ENCODE results near the gene HMGXB3.

Gene HMGXB3

DNA sequence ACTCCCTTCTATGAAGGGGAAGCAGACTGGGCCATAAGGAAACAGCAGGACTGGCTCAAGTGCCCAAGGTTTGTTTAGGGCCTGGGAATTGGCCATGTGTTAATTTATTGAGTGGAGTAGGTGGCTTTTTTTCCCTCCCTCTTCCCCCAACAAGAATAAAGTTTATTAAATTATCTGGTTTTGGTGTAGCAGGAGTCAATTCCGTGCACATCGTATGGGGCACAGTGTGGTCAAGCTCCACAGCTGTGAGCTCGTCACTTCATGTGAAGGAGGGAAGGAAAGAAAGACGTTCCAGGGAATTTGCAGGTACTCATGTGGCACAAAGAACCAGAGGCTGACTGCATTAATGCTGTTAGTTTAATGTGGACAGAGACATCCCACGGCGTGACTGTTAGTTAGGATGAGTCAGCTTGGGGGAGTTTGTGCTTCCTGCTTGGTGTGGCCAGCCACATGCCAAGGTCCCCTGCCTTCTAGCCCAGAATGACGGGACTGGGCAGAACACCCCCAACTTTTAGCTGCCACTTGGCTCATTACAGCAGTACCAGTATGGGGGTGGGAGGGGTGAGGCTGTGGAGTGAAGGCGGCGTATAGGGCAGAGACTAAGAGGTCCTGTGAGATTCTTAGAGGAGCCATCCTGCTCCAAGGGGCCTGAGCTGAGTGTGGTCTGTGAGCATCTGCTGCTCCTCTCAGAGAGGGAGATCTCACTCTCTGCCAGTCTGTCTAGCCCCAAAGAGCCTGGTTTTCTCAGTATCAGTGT, 52.6 kb downstream of the HMGXB3 start:
- no peak for DNase-seq

DNA sequence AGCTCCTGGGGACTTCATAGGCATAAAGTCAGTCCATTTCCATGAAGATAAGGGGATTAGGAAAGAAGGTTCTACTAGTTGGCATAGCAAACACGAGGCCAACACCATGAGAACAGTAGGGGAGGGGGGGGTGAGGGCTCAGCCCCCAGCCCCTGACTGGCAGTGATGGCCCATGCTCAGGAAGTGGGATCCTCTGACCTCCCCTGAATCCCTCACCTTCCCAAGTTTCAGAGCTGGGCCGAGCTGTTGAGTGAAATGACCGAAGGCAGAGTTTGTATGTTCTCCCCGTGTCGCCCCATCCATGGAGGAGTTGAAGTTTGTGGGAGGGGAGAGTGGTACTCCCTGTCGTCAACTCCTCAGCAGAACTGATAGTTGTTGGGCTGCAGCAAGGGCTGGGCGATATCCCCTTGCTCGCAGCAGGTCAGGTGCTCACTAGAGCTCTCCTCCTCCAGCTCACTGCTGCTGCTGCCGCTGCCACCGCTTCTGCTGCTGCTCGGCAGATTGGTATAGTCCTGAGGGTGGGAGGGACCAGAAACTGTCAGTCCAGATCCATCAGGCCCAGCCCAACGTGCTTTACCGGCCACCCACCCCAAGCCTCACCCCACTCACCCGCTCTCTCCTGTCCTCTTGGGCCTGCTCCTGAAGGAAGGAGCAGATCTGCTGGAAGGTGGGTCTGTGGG, 53.3 kb downstream of the HMGXB3 start:
- no peak for DNase-seq

DNA sequence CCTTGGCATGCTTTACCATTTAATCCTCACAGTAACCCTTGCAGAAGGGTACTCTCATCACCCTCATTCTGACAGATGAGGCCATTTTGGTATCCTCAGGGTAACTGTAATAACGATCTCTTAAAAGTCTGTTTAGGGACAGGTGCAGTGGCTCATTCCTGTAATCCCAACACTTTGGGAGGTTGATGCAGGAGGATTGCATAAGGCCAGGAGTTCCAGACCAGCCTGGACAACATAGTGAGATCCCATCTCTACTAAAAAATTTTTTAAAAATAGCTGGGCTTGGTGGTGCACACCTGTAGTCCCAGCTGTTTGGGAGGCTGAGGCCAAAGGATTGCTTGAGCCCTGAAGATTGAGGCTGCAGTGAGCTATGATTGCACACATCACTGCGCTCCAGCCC, 54.0 kb downstream of the HMGXB3 start:
- DNase-seq: no peak

DNA sequence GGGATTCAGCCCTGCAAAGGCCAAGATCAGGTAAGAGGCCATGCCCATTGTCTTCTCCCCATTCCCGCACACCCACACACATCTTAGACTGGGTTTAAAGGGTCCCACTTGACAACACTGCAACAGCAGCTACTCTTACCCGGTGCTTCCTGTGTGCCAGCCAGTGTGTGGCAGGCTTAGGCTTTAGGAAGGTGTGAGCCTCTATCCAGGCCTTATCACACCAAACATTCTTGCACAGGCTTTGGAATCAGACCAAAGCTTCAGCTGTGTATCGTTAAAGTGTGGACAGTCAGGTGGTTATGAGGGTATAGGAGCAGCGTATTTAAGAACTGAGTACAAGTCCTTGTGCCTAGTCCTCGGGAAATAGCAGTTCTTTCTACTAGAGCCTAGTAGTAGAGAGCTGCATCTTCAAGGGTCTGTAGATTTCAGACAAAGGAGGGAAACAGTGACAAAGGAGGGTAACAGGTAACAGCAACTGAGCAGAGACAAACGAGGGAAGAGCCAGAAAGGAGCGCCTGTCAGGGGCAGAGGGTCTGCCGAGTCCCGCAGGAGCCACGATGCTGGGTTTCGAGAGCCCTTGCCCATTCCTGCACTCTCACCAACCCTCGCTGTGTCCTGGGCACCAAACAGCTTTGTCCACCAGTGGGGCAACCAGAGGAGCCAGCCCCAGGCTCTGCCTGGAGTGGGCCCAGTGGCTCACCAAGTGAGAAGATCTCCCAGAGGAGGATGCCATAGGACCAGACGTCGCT, 55.0 kb downstream of the HMGXB3 start:
- no peak for DNase-seq

DNA sequence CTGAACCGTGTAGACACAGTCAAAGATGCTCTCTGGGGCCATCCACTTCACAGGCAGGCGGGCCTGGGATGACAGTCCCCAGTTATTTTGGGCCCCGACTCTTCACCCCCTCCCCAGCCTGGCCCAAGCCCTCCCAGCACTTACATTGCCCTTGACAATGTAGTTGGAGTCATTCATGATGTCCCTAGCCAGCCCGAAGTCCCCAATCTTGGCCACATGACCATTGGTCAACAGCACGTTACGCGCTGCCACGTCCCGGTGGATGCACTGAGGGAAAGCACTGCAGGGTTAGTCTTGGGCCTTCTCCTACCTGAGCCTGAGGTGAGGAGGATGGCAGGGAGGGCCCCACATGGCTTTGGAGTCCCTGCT, 55.5 kb downstream of the HMGXB3 start:
- no peak for DNase-seq

DNA sequence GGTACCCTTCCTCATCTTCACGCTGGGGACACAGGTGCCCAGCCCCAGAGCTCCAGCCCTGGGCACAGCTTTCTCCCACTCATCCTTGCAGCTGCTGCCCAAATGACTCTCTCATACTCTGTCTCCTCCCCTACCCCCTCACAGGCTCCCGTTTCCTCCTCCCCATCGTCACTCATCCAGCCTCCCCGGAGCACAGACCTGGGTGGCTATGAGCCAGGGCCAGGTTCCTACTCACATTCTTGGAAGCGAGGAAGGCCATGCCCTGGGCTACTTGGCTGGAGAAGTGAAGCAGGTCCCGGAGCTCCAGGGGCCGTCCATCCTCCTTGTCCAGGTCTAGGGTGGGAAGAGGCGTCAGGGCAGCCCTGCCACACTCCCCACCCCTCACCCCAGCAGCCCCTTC, 56.5 kb downstream of the HMGXB3 start:
- no peak for DNase-seq

DNA sequence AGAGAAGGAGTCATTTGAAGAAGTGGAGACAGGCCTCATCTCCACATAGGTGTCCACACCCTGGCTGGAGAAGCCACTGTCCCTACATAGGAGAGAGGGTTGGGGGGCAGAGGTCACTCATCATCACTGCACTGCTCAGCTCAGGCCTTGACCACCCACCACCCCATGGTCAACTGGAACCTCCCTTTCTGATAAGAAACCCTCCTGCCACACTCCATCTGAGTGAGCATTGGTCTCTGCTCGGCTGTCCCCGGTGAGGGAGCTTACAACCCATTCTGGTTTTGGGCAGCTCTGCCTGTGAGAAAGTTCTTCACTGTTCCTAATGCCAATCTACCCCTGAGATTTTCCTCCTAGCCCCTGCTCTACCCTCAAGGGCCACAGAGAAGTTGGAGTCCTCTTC, 57.0 kb downstream of the HMGXB3 start:
- DNase-seq: no peak

DNA sequence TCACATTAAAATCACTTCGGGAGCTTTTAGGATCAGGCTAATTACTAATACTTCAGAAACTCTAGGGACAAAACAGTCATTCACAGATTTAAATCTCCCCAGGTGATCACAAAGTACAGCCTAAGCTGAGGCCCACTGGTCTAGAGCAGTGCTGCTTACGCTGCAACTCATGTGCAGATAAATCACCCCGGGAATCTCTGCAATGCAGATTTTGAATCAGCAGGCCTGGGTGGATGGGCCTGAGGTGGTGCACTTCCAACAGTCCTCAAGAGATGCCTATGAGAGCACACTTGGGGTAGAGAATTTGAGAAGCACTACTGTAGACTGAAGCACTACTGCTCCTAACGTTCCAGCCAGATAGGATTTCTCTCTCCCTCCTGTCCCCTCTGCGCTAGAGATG, 57.5 kb downstream of the HMGXB3 start:
- no peak for DNase-seq

DNA sequence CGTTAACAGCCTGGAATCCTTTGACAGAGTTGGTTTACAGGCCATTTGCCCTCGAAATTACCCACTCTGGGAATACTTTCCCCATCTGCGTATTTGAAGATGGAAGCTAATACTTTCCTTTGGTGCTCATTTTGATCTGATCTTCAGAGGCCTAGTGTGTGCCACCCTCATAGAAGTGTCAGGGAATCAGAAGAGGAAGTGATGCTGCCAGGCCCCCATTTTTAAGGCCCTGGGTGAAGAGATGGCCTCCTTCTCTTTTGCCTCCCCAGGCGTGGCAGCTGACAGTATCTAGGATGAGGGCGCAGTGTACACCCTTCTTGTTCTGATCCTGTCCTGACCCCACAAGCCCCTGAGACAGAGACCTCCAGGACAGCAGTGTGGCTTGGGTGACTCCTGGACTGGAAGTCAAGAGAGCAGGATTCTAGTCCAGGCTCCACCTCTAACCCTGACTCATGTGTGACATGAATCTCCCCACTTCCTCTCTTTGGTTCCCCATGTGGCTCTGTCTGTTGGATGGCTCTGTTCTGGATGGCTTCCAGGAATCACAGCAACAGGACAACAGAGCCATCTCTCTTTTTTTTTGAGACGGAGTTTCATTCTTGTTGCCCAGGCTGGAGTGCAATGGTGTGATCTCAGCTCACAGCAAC, 58.1 kb downstream of the HMGXB3 start:
- DNase-seq: no peak

DNA sequence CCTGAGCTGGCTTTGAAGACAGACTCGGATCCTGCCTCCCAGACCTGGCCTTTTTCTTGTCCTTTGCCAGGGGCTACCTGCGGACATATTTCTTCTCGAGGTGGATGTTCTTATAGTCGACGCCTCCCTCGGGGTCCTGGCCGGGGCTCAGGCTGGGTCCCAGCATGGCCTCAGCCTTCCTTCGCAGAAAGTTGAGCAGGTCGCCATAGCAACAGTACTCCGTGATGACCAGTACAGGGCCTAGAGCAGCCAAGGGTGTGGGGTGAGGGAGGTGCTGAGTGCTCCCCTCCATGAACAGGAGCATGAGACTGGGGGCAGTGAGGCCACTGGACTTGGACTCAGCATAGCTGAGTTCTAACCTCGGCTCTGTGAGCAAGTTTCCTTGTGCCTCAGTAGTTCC, 59.1 kb downstream of the HMGXB3 start:
- no peak for DNase-seq

DNA sequence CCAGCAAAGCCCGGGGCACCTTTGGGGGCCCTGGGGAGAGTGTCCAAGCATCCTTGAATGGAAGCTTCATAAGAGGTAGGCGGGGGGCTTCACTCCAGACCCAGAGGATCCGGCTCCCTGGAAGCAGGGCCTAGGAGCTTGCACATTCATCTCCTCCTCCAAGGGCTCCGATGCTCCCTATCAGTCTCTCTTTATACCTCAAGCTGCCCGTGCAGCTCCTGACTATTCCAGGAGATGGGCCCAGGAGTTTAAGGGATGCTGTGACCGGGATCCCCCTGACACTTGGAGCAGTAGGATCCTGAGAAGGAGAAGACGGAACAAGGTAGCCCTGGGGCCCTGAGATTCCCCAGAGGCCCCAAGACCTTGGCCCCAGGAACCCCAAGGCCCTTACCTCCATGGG, 59.9 kb downstream of the HMGXB3 start:
- DNase-seq: no peak

DNA sequence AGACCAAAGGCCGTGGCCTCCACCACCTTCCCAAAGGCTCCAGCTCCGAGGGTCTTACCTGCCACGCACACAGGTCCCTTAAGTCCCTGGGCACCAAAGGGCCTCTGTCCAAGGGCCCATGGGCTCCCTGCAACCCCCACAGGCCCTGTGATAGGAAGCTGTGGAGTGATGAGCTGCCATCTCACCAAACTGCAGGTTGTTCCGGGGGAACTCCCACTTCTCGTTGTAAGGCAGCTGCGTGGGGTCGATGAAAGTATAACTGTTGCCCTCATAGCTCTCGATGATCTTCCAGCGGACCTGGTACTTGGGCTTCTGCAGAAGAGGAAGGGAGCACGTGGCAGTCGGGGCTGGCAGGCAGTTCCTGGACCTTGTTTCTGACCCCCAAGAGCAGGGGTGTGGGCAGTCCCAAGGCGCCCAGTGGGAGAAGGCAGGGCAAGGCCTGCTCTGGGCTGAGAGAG, 61.0 kb downstream of the HMGXB3 start:
- no peak for DNase-seq

DNA sequence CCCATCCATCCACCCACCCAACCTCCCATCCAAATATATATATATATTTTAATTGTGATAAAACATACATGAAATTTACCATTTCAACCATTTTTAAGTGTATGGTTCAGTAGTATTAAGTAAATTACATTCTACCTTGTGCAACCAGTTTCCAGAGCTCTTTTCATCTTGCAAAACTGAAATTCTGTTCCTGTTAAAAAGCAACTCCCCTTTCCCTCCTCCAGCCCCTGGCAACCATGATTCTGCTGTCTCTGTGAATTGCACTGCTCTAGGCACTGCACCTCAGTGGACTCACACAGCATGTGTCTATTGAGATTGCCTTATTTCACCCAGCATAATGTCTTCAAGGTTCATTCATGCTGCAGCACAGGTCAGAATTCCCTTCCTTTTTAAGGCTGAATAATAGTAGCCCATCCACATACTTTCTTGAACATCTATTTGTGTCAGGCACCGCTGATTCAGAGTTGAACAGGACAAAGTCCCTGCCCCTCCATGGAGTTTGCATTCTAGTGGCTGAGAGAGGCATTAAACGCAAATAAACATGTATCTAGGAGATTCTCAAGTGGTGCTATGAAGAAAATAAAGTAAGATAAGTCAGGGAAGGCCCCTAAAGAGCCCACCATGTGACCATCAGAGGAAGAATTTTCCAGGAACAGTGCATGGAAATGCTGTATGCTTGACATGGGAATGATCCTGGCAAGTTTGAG, 61.8 kb downstream of the HMGXB3 start:
- DNase-seq: no peak

DNA sequence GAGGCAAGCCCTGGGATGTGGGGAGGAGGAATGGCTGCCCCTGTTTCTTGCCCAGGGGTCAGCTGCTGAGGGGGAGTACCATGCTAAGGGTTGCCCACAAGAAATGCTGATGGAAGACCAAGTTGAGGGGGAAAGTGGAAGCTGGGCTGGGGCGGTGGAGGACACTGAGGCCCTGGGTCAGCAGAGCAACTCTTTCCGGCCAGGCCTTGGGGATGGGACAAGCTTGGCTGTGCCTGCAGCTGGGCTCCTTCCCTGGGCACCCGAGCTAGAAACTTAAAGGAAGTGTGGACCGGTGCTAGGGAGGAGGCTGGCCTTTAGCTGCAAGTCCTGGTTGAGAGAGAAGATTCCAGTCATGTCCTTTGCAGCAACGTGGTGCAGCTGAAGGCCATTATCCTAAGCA, 63.1 kb downstream of the HMGXB3 start:
- no peak for DNase-seq

DNA sequence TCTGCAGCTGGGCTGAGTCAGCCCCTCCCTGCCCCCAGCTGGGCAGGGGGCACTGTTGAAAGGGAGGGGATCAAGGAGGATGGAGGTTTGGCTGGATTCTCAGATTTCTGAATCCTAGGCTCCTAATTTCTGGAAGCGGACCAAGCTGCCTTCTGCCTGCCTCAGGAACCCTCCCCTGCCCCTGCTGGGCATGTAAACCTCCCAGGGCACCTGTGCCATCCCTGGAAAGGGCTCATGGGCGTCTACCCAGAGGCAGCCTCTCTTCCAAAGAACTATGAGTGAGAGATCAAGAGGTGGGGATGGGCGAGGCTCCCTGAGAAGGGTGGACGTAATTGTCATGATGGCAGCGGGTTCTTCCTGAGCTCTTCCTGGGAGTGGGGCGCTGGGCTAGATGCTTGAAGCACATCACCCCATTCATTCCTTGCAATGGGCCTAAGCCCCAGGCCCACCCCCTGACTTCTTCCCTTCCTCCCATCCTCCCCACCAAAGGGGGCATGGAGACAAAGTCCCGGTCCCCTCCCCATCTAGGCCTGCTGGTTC, 64.2 kb downstream of the HMGXB3 start:
- no peak for DNase-seq

DNA sequence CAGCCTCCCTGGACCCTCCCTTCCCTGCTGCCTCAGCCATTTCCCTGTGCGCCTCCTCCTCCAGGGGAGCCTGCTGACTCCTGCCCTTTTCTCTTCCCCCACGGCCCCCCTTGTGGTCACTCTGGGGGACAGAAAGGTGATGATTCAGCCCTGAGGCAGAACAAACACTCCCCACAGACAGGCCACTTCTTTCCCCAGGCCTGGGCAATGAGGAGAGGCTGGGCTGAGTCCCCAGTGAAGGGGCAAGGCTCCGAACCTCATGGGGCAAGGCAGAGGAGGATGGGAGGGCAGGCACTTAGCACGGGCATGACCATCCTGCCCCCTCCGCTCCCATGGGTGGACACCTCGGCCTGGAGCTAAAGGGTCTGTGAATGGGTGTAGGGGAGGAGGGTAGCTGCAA, 64.8 kb downstream of the HMGXB3 start:
- no peak for DNase-seq

DNA sequence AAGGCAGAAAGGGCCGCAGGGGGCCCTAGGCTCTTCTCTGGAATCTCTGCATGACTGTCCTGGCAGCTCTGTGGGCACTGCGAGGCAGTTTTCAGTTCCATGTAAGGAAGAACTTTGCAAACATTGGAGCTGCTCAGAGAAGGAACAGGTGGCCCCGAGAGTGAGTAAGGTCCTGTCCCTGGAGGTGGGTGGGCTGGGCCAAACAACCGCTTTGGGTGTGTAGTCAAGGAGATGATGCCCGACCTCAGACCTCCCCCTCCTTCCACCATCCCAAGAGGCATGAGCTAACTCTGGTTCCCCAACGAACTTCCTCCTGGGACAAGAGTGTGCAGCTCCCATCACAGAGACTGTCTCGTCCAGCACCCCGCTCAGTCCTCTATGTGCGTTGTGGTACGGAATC, 65.3 kb downstream of the HMGXB3 start:
- DNase-seq: no peak

DNA sequence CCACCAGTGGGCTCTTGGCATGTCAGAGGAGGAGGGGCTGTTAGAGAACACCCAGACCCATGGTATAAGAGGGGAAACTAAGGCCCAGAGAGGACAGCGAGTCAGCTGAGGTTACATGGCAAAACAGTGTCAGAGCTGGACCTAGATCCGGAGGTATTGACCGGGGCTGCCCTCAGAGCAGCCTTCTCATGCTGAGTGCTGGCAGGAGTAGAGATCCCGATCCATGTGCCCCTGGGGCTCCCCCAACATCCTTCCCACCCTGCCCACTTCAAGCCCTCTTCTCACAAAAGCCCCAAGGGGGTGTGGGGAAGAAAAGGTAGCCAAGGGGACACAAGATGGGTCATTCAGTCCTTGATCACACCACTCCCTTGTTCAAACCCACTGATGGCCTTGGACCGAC, 65.9 kb downstream of the HMGXB3 start:
- no peak for DNase-seq

DNA sequence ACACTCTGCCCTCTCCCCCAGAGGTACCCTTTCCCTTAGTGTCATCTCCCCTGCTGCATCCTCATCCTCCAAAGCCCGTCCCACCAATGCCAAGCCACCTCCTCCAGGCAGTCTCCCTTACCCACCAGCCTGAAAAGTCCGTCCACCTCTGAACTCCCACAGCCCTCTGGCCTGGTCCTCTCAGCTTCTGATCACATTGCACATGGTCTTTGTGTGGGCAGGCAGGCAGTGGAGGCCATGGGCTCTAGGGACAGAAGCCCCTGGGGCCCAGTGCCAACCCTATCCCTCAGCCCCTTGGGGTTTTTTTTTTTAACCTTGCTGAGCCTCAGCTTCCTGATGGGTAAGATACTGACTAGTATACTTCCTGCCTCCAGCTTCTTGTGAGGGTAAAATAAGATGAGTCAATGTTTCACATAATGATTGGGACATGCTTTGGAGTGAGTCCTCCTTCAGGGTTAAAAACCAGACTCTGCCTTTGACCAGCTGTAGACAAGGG, 66.4 kb downstream of the HMGXB3 start:
- DNase-seq: no peak

DNA sequence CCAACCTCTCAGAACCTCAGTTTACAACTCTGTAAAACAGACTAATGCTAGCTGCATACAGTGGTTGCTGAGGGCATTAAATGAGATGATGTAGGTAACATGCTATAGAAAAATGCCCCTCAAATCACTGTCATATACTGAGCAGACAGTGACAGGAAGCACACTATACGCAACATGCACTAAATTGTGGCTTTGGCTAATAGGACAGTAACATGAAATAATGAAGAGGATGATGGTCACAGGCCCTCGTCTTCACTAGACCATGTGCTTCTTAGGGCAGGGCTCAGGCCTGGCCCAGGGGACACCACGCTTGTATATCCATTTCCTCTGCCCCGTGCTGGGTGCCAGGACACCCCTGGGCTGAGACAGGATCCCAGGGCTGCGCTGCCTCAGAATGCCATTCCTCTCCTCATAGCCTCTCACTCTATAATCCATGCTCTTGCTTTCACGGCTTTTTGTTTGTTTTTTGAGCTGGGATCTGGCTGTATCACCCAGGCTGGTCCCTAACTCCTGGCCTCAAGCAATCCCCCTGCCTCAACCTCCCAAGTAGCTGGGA, 66.9 kb downstream of the HMGXB3 start:
- no peak for DNase-seq

DNA sequence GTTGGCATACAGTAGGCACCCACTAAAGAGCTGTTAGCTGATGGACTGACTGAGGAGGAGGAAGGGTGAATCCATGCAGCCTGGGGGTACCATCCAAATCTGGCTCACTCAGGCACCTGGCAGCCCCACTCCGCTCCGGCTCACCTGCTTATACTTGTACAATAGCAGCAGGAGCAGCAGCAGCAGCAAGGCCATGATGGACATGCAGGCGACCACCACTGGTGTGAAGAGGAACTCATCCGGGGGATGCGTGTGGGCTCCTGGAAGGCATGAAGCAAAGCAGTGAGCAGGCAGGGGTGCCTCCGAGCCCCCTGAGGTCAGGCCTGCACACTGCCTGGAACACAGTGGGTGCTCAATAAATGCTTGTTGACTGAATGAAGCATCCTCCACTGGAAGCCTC, 67.5 kb downstream of the HMGXB3 start:
- no peak for DNase-seq

DNA sequence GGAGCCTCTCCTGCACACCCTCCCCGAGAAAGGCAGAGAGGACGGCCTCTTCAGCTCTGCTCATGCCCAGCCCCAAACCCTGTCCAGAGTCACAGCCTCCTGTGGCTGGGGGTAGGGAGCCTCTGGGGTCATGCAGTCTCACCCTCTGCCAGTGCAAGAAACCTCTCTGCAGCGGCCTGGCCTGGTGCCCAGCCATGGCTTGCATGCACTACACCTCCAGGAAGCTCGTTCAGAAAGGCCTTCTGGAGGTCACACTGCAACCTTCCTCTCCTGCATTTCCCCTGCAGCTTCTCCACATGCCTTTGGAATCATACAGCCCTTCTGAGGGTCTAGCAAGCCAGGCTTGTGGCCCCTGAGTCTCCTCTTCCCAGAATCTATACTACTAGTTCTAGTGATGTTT, 67.9 kb downstream of the HMGXB3 start:
- DNase-seq: peak; percentile 49
